HG03571 (cell line): ENCODE measurements around the gene RDH16.
"Not testable (repeated sequence)": the region's sequence is repeated elsewhere in the genome, so short reads cannot be mapped to it uniquely, and the experiment has no call there.

Source experiments
- ATAC-seq: cut with Tn5 transposase; IDR thresholded peaks from one replicate; pipeline ENCODE4 v1.9.1; 2021; ENCODE audit not compliant: unreplicated experiment

RDH16 gene

GRCh38 chr12:56954958-56955355 is 2.5 kb downstream of the RDH16 start:
- ATAC-seq = no peak

- ATAC-seq = no peak
Measured at GRCh38 chr12:56954057-56954957, 3.1 kb downstream of the RDH16 start.

DNA sequence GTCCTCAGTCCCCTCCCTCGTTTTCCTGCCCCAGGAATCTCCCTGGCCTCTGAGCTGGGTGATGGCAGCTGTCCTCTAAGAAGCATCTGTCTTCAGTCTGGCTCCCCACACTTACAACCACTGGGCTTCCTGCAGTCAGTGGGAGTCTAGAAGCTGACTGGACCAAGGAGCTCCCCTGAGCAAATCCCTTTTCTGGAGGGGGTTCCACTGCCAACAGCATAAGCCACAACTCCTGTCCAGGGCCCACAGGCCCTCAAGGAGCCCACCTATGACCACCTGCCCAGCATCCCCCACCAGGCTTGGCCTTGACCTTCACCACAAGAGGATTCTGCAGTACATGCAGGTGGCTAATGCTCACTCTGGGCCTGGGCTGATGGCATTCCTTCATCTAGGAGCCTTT is 4.1 kb downstream of the RDH16 start:
- no peak for ATAC-seq

GRCh38 chr12:56951582-56952339 is 5.6 kb downstream of the RDH16 start:
- no peak for ATAC-seq

DNA sequence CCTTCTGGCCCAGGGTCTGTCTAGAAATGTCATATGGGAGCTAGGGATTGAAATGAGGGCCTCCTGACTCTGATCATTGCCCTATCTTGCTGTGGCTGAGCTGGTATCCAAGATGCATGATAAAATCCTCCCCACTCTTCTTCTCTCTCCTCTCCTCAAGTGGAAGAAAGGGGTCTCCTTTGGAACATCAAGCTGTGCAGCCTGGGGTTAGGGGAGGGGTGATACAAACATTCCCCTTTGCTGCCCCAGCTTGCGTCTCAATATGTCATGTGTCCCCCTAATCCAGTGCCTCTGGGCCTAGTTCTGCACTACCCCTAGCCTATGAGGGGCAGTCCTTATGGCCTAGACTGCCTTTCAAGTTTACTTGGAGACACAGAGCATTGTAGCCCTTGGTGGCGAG is 8.5 kb downstream of the RDH16 start:
- ATAC-seq = no peak

DNA sequence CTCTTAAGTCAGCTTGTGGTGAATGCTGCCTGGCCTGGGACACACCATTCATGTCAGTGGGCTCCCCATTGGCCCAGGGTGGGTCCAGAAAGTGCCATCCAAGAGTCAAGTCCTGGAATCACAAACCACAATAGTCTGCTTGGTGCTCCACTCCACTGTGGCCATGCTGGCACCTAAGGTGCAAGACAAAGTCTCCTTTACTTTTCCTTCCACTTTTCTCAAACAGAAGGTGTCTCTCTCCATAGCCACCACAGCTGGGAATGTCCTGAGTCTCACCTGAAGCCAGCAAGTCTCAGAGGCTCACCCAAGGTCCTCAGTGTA is 9.0 kb downstream of the RDH16 start:
- ATAC-seq = no peak

GRCh38 chr12:56947633-56948456 is 9.6 kb downstream of the RDH16 start:
- no peak for ATAC-seq

GRCh38 chr12:56943878-56944277 is 13.5 kb downstream of the RDH16 start:
- ATAC-seq = no peak

GRCh38 chr12:56943374-56943773 is 14.0 kb downstream of the RDH16 start:
- ATAC-seq = not testable (repeated sequence)

DNA sequence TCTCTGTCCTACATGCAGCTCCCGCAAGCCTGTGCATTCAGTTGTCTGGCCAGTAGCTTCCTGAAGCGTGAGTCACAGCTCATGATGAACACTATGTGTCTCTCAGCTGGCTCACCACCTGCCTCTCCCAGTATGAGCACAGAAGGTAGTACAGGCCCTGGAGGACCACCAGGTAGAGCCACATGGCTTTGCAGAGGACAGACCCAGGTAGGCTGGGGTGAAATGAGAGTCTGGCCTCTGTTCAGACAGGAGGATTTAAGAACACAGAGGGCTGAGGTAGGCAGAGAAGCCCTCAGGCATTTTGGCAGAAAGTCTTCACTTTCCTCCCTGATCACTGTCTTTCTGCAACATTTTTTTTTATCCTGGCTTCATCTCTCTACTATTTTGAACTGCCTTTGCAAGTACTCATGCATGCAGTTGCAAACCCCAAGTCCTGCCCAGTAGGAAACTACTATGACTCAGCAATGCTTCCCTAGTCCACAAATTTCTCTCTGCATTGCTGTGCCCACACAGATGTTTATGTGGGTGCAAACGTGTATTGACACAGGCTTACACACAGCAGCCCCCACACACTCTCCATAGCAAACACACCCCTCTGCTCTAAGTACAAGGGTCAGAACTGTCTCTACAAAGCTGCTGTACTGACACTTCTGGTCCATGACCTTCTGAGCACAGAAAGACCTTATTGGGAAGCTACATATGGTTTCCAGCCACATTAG is 15.9 kb downstream of the RDH16 start:
- no peak for ATAC-seq

GRCh38 chr12:56940942-56941298 is 16.5 kb downstream of the RDH16 start:
- ATAC-seq = not testable (repeated sequence)

GRCh38 chr12:56935752-56936151 is 21.7 kb downstream of the RDH16 start:
- ATAC-seq = no peak

DNA sequence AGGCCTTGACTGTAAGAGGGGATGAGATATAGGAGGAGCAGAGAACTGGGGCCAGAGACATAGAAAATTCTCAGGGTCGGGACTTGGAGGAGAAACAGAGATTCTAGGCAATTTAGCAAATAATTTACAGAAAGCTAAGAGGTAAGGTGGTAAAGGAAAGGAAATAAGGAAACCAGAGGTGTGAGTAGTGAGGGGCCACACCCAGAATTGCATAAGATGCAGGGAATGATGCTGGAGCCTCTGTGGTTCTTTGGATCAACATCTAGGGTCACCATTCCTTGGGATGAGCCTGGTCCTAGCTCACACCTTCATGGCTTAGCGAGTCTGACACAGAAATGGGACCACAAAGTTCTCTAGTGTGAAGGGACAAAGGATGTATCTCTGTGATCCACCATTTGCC is 22.3 kb downstream of the RDH16 start:
- no peak for ATAC-seq

GRCh38 chr12:56933826-56934625 is 23.4 kb downstream of the RDH16 start, which contains the start of gene SDR9C7:
Gene SDR9C7 (minus strand): TSS chr12:56934408. CDS start chr12:56934261, 147 bp downstream.
- ATAC-seq = no peak

GRCh38 chr12:56932867-56933266 is 24.5 kb downstream of the RDH16 start:
- no peak for ATAC-seq

GRCh38 chr12:56932146-56932545 is 25.3 kb downstream of the RDH16 start:
- ATAC-seq = no peak

- ATAC-seq = no peak
Measured at GRCh38 chr12:56931474-56931978, 25.9 kb downstream of the RDH16 start.

DNA sequence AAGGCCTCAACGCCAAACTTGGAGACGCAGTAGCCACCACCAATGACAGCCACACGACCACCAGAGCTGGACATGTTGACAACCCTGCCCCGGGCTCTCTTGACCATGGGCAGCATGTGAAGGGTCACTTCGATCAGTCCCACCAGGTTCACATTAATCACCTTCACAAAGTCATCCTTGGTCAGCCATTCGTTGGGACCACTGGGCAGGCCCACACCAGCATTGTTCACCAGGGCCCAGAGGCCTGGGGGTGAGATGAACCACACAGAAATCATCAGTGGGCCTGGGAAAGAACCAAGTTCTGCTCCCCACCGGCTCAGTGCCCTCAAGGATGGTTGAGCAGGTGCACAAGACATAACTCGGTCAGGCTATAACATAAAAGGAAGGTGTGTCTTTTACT is 27.2 kb downstream of the RDH16 start:
- no peak for ATAC-seq

DNA sequence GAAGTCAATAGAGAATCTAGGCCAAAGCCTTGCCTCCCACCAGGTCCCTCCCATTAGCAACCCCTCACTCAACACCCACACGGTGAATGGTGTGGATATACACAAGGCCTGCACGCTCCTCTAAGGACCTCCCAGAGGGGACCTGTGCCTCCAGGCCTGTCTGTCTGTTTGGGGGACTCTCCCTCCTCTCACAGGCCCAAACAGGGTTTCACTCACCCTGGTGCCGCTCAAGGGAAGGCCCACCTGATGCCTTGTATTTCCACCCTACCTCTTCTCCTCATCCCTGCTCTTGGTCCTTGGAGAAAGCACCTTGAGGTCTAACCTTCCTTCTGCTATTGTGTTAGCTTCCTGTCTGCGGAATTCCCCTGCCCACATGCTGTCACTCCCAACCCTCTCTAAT is 27.6 kb downstream of the RDH16 start:
- ATAC-seq = no peak

- no peak for ATAC-seq
Measured at GRCh38 chr12:56928262-56928661, 29.1 kb downstream of the RDH16 start.
